HG03342 (cell line): ENCODE measurements around the gene IP6K1.

Source experiments
- ATAC-seq: cut with Tn5 transposase; IDR thresholded peaks from one replicate; pipeline ENCODE4 v1.9.1; 2021; ENCODE audit warnings: mild to moderate bottlenecking, moderate library complexity; ENCODE audit not compliant: unreplicated experiment

The IP6K1 gene

GRCh38 chr3:49725906-49726681 is 60.2 kb downstream of the IP6K1 start:
- no peak for ATAC-seq

- ATAC-seq = no peak
Observed at GRCh38 chr3:49724586-49724985, 61.8 kb downstream of the IP6K1 start.

GRCh38 chr3:49723628-49724551 is 62.5 kb downstream of the IP6K1 start, which contains the start of gene GMPPB:
Gene GMPPB, minus strand, starts transcription at chr3:49723951. Its CDS starts 225 bp downstream, at chr3:49723726.
- peak; percentile 76 for ATAC-seq

- ATAC-seq = no peak
Observed at GRCh38 chr3:49723296-49723627, 63.1 kb downstream of the IP6K1 start.

GRCh38 chr3:49722896-49723295 is 63.4 kb downstream of the IP6K1 start:
- ATAC-seq = no peak

- no peak for ATAC-seq
Observed at GRCh38 chr3:49721896-49722781, 64.2 kb downstream of the IP6K1 start.

- no peak for ATAC-seq
Observed at GRCh38 chr3:49721596-49721895, 64.8 kb downstream of the IP6K1 start.

GRCh38 chr3:49720855-49721595 is 65.3 kb downstream of the IP6K1 start:
- no peak for ATAC-seq

- peak; percentile 50 for ATAC-seq
Observed at GRCh38 chr3:49719214-49719884, 67.0 kb downstream of the IP6K1 start, which contains the start of gene AMIGO3. Gene AMIGO3, minus strand, starts transcription at chr3:49719684. Its CDS starts 219 bp downstream, at chr3:49719465.

- ATAC-seq = no peak
Observed at GRCh38 chr3:49718858-49719213, 67.5 kb downstream of the IP6K1 start.

GRCh38 chr3:49717959-49718857 is 68.1 kb downstream of the IP6K1 start:
- no peak for ATAC-seq

GRCh38 chr3:49717211-49717958 is 69.0 kb downstream of the IP6K1 start:
- no peak for ATAC-seq

GRCh38 chr3:49716691-49717210 is 69.6 kb downstream of the IP6K1 start:
- no peak for ATAC-seq

GRCh38 chr3:49716169-49716568 is 70.2 kb downstream of the IP6K1 start:
- ATAC-seq = no peak

GRCh38 chr3:49715611-49716121 is 70.7 kb downstream of the IP6K1 start:
- no peak for ATAC-seq

GRCh38 chr3:49714728-49715550 is 71.4 kb downstream of the IP6K1 start:
- no peak for ATAC-seq
